Activated CD8-positive, alpha-beta memory T cell treated with anti-CD3 and anti-CD28 coated beads for 1 hour (primary cell): ENCODE measurements around the gene TBC1D8.

ENCODE experiments used
- DNase-seq, 2 donors: peaks; one replicate each; pipeline ENCODE4 v3.0.0-alpha.2; 2020; ENCODE audit warnings: low read depth in 1 of 2; ENCODE audit errors: extremely low read depth in 1 of 2

The TBC1D8 gene

GRCh38 chr2:101113441-101114267 lies 37.5 kb downstream of the TBC1D8 start:
- DNase-seq = no peak

- no peak for DNase-seq
Measured at GRCh38 chr2:101112772-101113157, 38.4 kb downstream of the TBC1D8 start.

- no peak for DNase-seq
Measured at GRCh38 chr2:101111917-101112771, 39.0 kb downstream of the TBC1D8 start.

GRCh38 chr2:101111262-101111838 lies 39.8 kb downstream of the TBC1D8 start:
- no peak for DNase-seq

GRCh38 chr2:101109451-101110118 lies 41.6 kb downstream of the TBC1D8 start:
- no peak for DNase-seq

- DNase-seq = no peak
Measured at GRCh38 chr2:101108357-101108756, 42.8 kb downstream of the TBC1D8 start.

GRCh38 chr2:101107241-101107640 lies 43.9 kb downstream of the TBC1D8 start:
- DNase-seq = no peak

GRCh38 chr2:101106453-101107181 lies 44.6 kb downstream of the TBC1D8 start:
- no peak for DNase-seq

- no peak for DNase-seq
Measured at GRCh38 chr2:101105654-101106053, 45.5 kb downstream of the TBC1D8 start.

- DNase-seq = no peak
Measured at GRCh38 chr2:101097638-101098037, 53.5 kb downstream of the TBC1D8 start.

- DNase-seq = no peak
Measured at GRCh38 chr2:101096619-101097142, 54.5 kb downstream of the TBC1D8 start.

GRCh38 chr2:101094351-101094750 lies 56.8 kb downstream of the TBC1D8 start:
- DNase-seq = no peak

GRCh38 chr2:101089942-101090799 lies 61.0 kb downstream of the TBC1D8 start:
- no peak for DNase-seq

- no peak for DNase-seq
Measured at GRCh38 chr2:101089419-101089818, 61.8 kb downstream of the TBC1D8 start.

- DNase-seq = no peak
Measured at GRCh38 chr2:101087638-101088037, 63.5 kb downstream of the TBC1D8 start.

- no peak for DNase-seq
Measured at GRCh38 chr2:101083613-101084012, 67.6 kb downstream of the TBC1D8 start.

- no peak for DNase-seq
Measured at GRCh38 chr2:101082998-101083397, 68.2 kb downstream of the TBC1D8 start.

- DNase-seq = no peak
Measured at GRCh38 chr2:101081375-101081907, 69.7 kb downstream of the TBC1D8 start.
